Measurements from ENCODE around the gene LLGL1.
A peak's percentile ranks its signal among the peaks of the same experiment; 100 is the strongest.
"Not testable (repeated sequence)": the region's sequence is repeated elsewhere in the genome, so short reads cannot be mapped to it uniquely, and the experiment has no call there.

LLGL1 gene

GRCh38 chr17:18213666-18214270 lies 11.7 kb upstream of the LLGL1 start:
- peak overlapping the region; percentile 72 for H3K27ac Mint-ChIP-seq
- peaks cover 49% of the 10 kb centered on the region for H3K36me3 Mint-ChIP-seq
- DNase-seq (ENCODE audit: low spot score in 2 of 2) (no peak), ATAC-seq (no peak)
- H3K9me3 Mint-ChIP-seq = no peaks in the 10 kb centered on the region
- peaks cover 8% of the 10 kb centered on the region for H3K4me1 Mint-ChIP-seq
- no peak overlapping the region for H3K4me3 Mint-ChIP-seq

- Mint-ChIP-seq H3K36me3 (peaks cover 18% of the 10 kb centered on the region), H3K4me1 (peaks cover 16% of the 10 kb centered on the region)
- not testable (repeated sequence) for H3K9me3 Mint-ChIP-seq; H3K27ac Mint-ChIP-seq; H3K4me3 Mint-ChIP-seq; DNase-seq (ENCODE audit: low spot score in 2 of 2); ATAC-seq
These were observed 8.5 kb upstream of the LLGL1 start for GRCh38 chr17:18216906-18217305.

GRCh38 chr17:18217412-18218015 lies 7.9 kb upstream of the LLGL1 start:
- Mint-ChIP-seq H3K4me3 (no peak overlapping the region), H3K4me1 (peaks cover 16% of the 10 kb centered on the region), H3K36me3 (peaks cover 13% of the 10 kb centered on the region), H3K9me3 (no peaks in the 10 kb centered on the region), H3K27ac (no peak overlapping the region)
- DNase-seq (ENCODE audit: low spot score in 2 of 2) (peak; percentile 69 to 89), ATAC-seq (peak; percentile 86)

GRCh38 chr17:18218756-18219415 lies 6.5 kb upstream of the LLGL1 start:
- H3K9me3 Mint-ChIP-seq = no peaks in the 10 kb centered on the region
- DNase-seq (ENCODE audit: low spot score in 2 of 2) (no peak), ATAC-seq (no peak)
- peak overlapping the region; percentile 77 for H3K27ac Mint-ChIP-seq
- no peak overlapping the region for H3K4me3 Mint-ChIP-seq
- H3K4me1 Mint-ChIP-seq = peaks cover 16% of the 10 kb centered on the region
- peaks cover 3% of the 10 kb centered on the region for H3K36me3 Mint-ChIP-seq

- no peak for ATAC-seq
- Mint-ChIP-seq H3K36me3 (peaks cover 7% of the 10 kb centered on the region), H3K27ac (no peak overlapping the region), H3K4me1 (peaks cover 48% of the 10 kb centered on the region), H3K4me3 (no peak overlapping the region), H3K9me3 (no peaks in the 10 kb centered on the region)
- no peak for DNase-seq (ENCODE audit: low spot score in 2 of 2)
These were observed 1.4 kb upstream of the LLGL1 start for GRCh38 chr17:18224053-18224386.

- Mint-ChIP-seq H3K27ac (peak overlapping the region; percentile 72), H3K9me3 (no peaks in the 10 kb centered on the region), H3K4me1 (peaks cover 53% of the 10 kb centered on the region), H3K4me3 (peak overlapping the region; percentile 90), H3K36me3 (peaks cover 7% of the 10 kb centered on the region)
- ATAC-seq (no peak), DNase-seq (ENCODE audit: low spot score in 2 of 2) (no peak)
These were observed 881 bp upstream of the LLGL1 start for GRCh38 chr17:18224387-18225120.

GRCh38 chr17:18225642-18226283 lies 328 bp downstream of the LLGL1 start:
- Mint-ChIP-seq H3K9me3 (no peaks in the 10 kb centered on the region), H3K4me3 (peak overlapping the region; percentile 90), H3K27ac (peak overlapping the region; percentile 89), H3K4me1 (peaks cover 53% of the 10 kb centered on the region), H3K36me3 (peaks cover 7% of the 10 kb centered on the region)
- peak in 1 of 2 donors; percentile 65 for DNase-seq (ENCODE audit: low spot score in 2 of 2)
- ATAC-seq = no peak

- peak overlapping the region; percentile 90 for H3K4me3 Mint-ChIP-seq
- no peaks in the 10 kb centered on the region for H3K9me3 Mint-ChIP-seq
- ATAC-seq (no peak), DNase-seq (ENCODE audit: low spot score in 2 of 2) (no peak)
- H3K27ac Mint-ChIP-seq = peak overlapping the region; percentile 89
- H3K36me3 Mint-ChIP-seq = peaks cover 7% of the 10 kb centered on the region
- peaks cover 51% of the 10 kb centered on the region for H3K4me1 Mint-ChIP-seq
These were observed 980 bp downstream of the LLGL1 start for GRCh38 chr17:18226284-18226945.

GRCh38 chr17:18227635-18228034 lies 2.2 kb downstream of the LLGL1 start:
- H3K27ac Mint-ChIP-seq = peak overlapping the region; percentile 84
- H3K4me3 Mint-ChIP-seq = peak overlapping the region; percentile 90
- H3K36me3 Mint-ChIP-seq = peaks cover 7% of the 10 kb centered on the region
- H3K9me3 Mint-ChIP-seq = no peaks in the 10 kb centered on the region
- ATAC-seq (no peak), DNase-seq (ENCODE audit: low spot score in 2 of 2) (no peak)
- H3K4me1 Mint-ChIP-seq = peaks cover 54% of the 10 kb centered on the region

GRCh38 chr17:18228176-18228682 lies 2.8 kb downstream of the LLGL1 start:
- Mint-ChIP-seq H3K27ac (peak overlapping the region; percentile 84), H3K4me3 (no peak overlapping the region), H3K9me3 (no peaks in the 10 kb centered on the region), H3K36me3 (peaks cover 7% of the 10 kb centered on the region), H3K4me1 (peaks cover 59% of the 10 kb centered on the region)
- DNase-seq (ENCODE audit: low spot score in 2 of 2) (no peak), ATAC-seq (no peak)

GRCh38 chr17:18229254-18229653 lies 3.8 kb downstream of the LLGL1 start:
- peak overlapping the region; percentile 84 for H3K27ac Mint-ChIP-seq
- H3K9me3 Mint-ChIP-seq = no peaks in the 10 kb centered on the region
- H3K36me3 Mint-ChIP-seq = peaks cover 10% of the 10 kb centered on the region
- ATAC-seq (no peak), DNase-seq (ENCODE audit: low spot score in 2 of 2) (no peak)
- peaks cover 59% of the 10 kb centered on the region for H3K4me1 Mint-ChIP-seq
- H3K4me3 Mint-ChIP-seq = no peak overlapping the region

- H3K4me1 Mint-ChIP-seq = peaks cover 62% of the 10 kb centered on the region
- H3K9me3 Mint-ChIP-seq = no peaks in the 10 kb centered on the region
- DNase-seq (ENCODE audit: low spot score in 2 of 2) (no peak), ATAC-seq (no peak)
- no peak overlapping the region for H3K27ac Mint-ChIP-seq
- peaks cover 15% of the 10 kb centered on the region for H3K36me3 Mint-ChIP-seq
- no peak overlapping the region for H3K4me3 Mint-ChIP-seq
These were observed 4.3 kb downstream of the LLGL1 start for GRCh38 chr17:18229771-18230170.

- H3K36me3 Mint-ChIP-seq = peaks cover 20% of the 10 kb centered on the region
- DNase-seq (ENCODE audit: low spot score in 2 of 2) (no peak), ATAC-seq (no peak)
- H3K27ac Mint-ChIP-seq = no peak overlapping the region
- no peak overlapping the region for H3K4me3 Mint-ChIP-seq
- no peaks in the 10 kb centered on the region for H3K9me3 Mint-ChIP-seq
- peaks cover 65% of the 10 kb centered on the region for H3K4me1 Mint-ChIP-seq
These were observed 5.1 kb downstream of the LLGL1 start for GRCh38 chr17:18230288-18231141.

- Mint-ChIP-seq H3K27ac (no peak overlapping the region), H3K36me3 (peaks cover 16% of the 10 kb centered on the region), H3K4me3 (no peak overlapping the region), H3K4me1 (peaks cover 67% of the 10 kb centered on the region), H3K9me3 (no peaks in the 10 kb centered on the region)
- no peak for DNase-seq (ENCODE audit: low spot score in 2 of 2)
- no peak for ATAC-seq
These were observed 5.7 kb downstream of the LLGL1 start for GRCh38 chr17:18231164-18231563.

Measured in stimulated activated effector memory CD8-positive, alpha-beta T cell treated with anti-CD3 and anti-CD28 coated beads, Interleukin-12 subunit alpha, Interleukin-12 subunit beta, amount 100 ng/mL, for 72 hours (primary cell).